HG03045 (cell line): ENCODE results near the gene ING4.

Experiments used
- ATAC-seq: cut with Tn5 transposase; IDR thresholded peaks from one replicate; pipeline ENCODE4 v1.9.1; 2021; ENCODE audit warnings: mild to moderate bottlenecking, moderate library complexity; ENCODE audit not compliant: unreplicated experiment

The ING4 gene

DNA sequence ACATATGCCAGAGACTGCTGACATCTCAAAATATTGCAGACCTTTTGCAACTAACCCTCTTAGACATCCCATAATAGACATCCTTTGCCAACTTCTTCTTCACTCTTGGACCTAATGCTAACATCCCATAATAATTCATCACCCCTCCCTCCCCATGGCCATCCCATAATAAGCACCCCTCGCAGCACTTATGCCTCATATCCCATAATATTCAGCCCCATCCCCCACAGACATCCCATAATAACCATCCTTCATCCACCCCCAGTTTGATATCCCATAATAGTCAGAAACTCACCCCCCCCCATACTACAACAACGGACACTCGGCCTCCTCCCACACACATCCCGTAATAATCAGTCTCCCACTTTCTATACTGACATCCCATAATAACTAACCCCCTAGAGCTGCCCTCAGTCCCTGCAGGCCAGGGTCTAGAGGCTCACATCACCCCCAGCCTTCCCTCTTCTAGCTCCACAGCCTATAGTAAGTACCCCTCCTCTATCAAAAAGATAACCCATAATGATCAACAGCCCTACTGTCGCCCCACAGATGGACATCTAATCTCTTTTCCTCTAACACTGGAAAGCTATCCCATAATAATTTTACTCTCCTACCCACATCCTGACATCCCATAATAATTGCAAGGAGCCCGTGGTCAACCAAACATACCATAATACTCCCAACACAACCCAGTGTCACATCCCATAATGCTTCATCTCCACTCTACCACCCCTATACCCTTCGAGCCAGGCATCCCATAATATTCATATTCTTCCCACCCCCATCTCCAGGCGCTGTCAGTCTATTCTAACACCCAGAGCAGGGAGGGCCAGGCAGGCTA is 54.9 kb downstream of the ING4 start:
- no peak for ATAC-seq

DNA sequence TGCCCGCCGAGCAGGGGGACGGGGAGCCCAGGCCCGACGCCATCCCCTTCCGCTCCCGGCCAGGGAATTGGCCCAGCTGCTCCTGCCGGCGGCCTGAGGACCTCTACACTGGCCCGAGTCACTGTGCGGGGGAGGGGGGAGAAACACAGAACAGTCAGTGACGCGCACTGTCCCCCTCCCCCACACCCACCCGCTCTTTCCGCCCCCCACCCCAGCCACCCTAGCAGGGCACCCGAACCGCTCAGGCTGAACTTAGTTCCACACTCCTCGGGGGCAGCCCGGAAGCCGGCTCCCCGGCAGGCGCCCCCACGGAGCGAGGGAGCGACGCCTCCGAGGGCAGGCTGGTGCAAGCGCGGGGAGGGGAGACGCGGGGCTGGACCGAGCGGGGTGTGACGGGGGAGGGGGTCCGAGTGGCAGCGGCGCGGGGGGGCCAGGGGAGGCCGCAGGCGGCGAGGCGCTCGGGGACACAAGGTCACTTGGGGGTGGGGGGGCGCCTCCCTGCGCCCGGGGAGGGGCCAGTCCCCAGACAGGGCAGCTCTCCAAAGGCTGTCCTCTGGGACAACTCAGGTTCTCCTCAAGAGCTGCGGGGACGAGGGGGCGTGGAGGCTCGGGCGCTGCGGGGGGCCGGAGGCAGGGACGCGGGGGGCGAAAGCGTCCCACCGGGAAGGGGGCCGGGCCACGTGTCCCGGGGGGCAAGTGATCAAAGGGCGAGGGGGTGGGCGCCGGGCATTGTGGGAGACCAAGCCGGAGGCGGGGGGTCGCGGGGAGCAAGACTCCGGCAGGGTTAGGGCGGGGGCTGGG is 56.4 kb downstream of the ING4 start:
- ATAC-seq, result no peak

DNA sequence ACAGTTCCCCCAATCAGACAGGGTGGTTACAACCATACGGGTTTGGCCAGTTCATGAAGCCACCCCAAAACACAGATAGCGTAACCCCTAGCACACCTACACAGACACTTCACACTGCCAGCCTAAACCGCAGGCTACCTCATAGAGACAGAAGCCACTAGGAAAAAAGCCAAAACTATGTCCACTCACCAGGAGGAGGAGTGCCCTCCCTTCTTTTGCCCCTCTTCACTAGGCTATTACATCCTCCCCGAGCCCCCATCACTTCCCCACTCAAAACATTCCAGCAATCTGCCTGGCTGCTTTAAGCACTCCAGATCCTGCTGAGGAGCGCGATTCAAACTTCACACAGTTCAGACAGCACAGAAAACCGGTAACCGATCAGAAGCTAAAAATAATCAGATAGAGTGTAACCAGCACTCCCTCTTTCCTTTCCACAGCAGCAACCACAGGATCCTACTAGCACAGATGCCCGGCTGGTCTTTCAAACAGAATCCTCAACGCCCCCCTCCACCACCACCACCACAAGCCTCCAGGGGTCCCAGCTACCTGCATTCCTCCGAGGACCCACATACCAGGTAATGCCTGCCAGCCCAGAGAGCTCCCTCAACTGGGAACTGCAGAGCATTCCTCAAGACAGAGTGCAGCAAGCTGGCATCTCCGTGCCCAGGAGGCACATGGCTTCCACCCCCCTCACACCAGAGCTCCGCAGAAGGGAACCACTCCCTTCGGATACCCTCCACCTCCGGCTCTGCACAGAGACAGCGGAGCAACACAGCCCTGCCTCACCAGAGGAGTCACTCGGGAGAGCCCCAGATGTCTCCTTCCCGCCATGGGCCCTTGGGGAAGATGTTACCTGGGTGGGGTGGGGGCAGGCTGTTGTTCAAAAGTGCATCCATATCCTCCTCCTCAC is 57.2 kb downstream of the ING4 start:
- no peak for ATAC-seq

DNA sequence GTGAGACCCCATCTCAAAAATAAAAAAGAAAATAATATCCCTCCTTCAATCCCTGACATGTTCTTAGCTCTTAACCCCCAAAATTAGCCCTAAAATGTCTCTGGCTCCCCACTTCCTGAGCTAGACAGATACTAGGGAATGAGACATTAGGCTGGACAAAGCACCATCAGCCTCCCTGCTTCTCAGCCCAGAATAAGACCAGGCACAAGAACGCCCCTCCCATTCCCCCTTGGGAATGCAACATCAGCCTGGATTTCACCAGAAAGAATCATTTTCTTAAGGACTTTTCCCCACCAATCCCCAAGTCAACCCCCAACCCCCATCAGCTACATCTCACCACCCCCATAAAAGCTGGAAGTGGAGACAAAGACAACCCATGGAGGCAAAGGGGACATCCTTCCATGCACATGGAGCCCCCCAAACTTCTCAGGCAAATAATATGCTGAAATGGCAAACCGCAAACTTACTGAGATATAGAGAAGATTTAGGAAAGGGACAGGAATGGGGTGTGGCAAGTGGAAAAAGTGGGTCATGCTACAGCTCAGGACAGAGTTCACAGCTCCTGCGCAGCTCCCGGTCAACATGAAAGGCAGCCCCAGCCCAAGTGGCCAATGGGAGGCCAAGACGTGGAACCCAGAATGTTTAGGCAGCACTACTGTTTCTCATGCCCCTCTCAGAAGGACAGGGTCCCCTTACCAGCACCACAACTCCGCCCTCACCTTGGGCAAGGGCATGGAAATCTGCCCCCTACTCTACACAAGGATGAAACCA is 58.5 kb downstream of the ING4 start:
- no peak for ATAC-seq

DNA sequence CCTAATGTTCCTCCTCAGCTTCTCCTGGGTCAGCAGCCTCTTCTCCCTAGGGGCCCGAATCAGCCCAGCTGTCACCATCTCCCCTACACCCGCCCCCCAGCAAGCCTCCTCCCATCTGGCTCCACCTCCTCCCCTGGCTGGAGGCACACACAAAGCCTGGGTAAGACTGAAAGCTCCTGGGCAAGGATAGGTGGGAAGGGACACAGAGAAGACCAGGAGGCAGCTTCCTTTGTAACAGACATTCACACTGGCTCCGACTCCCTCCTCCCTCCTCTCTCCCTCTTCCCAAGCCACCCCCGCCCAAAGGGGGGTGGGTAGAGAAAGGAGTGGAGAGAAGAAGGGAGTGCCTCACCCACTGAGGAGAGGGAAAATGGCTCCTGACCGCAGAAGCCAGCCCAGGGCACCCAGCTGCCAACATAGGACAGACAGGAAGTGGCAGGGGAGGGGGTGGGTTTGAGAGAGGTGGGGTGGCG is 59.8 kb downstream of the ING4 start:
- ATAC-seq, result no peak

DNA sequence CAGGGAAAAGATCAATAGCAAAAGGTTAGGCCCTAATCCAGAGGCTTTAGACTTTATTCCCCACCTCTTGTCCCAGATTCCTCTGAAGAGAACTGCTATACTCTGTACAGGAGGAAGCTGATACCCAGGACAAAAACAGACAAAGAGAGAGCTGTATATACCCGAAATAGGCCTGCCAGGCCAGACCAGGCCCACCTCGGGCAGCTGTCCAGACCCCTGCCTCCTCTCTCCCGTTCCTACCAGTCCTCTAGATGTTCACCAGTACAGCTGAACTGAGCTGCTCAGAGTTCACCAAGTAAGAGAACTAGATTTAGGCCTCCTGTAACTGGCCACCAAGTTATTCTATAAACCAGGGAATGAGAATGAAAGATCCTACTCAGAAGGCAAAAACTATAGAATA is 60.4 kb downstream of the ING4 start:
- ATAC-seq, result no peak
